PC-3 (cell line): Measurements from ENCODE around the gene TMEM51. TPM values are rescaled to one million over a fixed set of nuclear protein-coding genes. Genes with fewer than 3 reads are reported as not detected.

Source experiments
- ATAC-seq: fragments of 200-7000 bp; cut with Tn5 transposase; 2 replicates; pipeline ENCODE4 v1.9.1; 2020; ENCODE audit warnings: mild to moderate bottlenecking, moderate library complexity
- BruUV-seq: library from RNA; stranded (reverse); fragments of 400-500 nt; replicated peaks from 2 replicates; lab custom pipeline; 2021; lab: Mats Ljungman, UMichigan
- CTCF ChIA-PET: fragments of 300-600 bp; sonication (Branson Sonifier 250); formaldehyde crosslinking; loops from one replicate; lab custom pipeline; 2022; ENCODE audit warnings: antibody characterized with exemption; lab: Charles Lee
- POLR2A ChIA-PET: fragments of 300-600 bp; sonication (Branson Sonifier 250); formaldehyde crosslinking; loops from one replicate; lab custom pipeline; 2022; ENCODE audit warnings: antibody characterized with exemption; ENCODE audit not compliant: unreplicated experiment; lab: Charles Lee
- DNase-seq: peaks from one replicate; pipeline ENCODE4 v3.0.0-alpha.2; 2015
- H2AFZ ChIP-seq: fragments of 300-600 bp; sonication (generic); 2 replicates; pipeline ENCODE4 v1.6.0; 2016; ENCODE audit warnings: antibody characterized with exemption, low read length
- H3F3A ChIP-seq: fragments of 300-600 bp; sonication (generic); one replicate; pipeline ENCODE4 v1.6.0; 2017; ENCODE audit warnings: antibody characterized with exemption, low read length, control low read depth, mild to moderate bottlenecking; ENCODE audit not compliant: unreplicated experiment
- H3K27ac ChIP-seq: fragments of 300-600 bp; sonication (generic); 2 replicates; pipeline ENCODE4 v1.5.1; 2016; ENCODE audit warnings: mild to moderate bottlenecking, low read length
- H3K27me3 ChIP-seq: fragments of 300-600 bp; sonication (generic); 2 replicates; pipeline ENCODE4 v1.6.1; 2016; ENCODE audit warnings: low read length, mixed read lengths
- H3K36me3 ChIP-seq: fragments of 300-600 bp; sonication (generic); 2 replicates; pipeline ENCODE4 v1.6.1; 2016; ENCODE audit warnings: low read depth, mixed run types, low read length, mixed read lengths
- H3K4me1 ChIP-seq: fragments of 300-600 bp; sonication (generic); 2 replicates; pipeline ENCODE4 v1.5.1; 2016; ENCODE audit warnings: low read length; ENCODE audit not compliant: insufficient read depth
- H3K4me2 ChIP-seq: fragments of 300-600 bp; sonication (generic); 2 replicates; pipeline ENCODE4 v1.6.0; 2016; ENCODE audit warnings: low read length
- H3K4me3 ChIP-seq: fragments of 300-600 bp; sonication (generic); 2 replicates; pipeline ENCODE4 v1.5.1; 2016; ENCODE audit warnings: mild to moderate bottlenecking, low read length, mixed read lengths
- H3K79me2 ChIP-seq: fragments of 300-600 bp; sonication (generic); 2 replicates; pipeline ENCODE4 v1.6.1; 2017; ENCODE audit warnings: low read length, mixed read lengths
- H3K9ac ChIP-seq: fragments of 300-600 bp; sonication (generic); 2 replicates; pipeline ENCODE4 v1.6.0; 2016; ENCODE audit warnings: mild to moderate bottlenecking, low read length
- H3K9me2 ChIP-seq: fragments of 300-600 bp; sonication (generic); replicated peaks from 2 replicates; pipeline ENCODE4 v1.6.1; 2016; ENCODE audit warnings: mixed run types, low read length, mixed read lengths
- H3K9me3 ChIP-seq: fragments of 300-600 bp; sonication (generic); 2 replicates; pipeline ENCODE4 v1.6.1; 2016; ENCODE audit warnings: low read length, mixed read lengths
- H4K20me1 ChIP-seq: fragments of 300-600 bp; sonication (generic); 2 replicates; pipeline ENCODE4 v1.6.1; 2016; ENCODE audit warnings: low read length, mixed read lengths
- CTCF ChIP-seq: fragments of 300-600 bp; sonication (generic); conservative IDR thresholded peaks from 2 replicates; pipeline ENCODE4 v1.5.1; 2017; ENCODE audit warnings: antibody characterized with exemption, low read depth, mild to moderate bottlenecking, low read length
- EZH2 ChIP-seq: fragments of 300-600 bp; sonication (generic); IDR thresholded peaks from one replicate; pipeline ENCODE4 v1.6.1; 2017; ENCODE audit warnings: antibody characterized with exemption, mild to moderate bottlenecking, low read length; ENCODE audit not compliant: unreplicated experiment
- EZH2phosphoT487 ChIP-seq: fragments of 300-600 bp; sonication (generic); IDR thresholded peaks from 2 replicates; pipeline ENCODE4 v1.6.1; 2018; ENCODE audit warnings: mild to moderate bottlenecking, antibody characterized with exemption, low read length, borderline replicate concordance
- intact Hi-C: fragments of 100-400 bp; cut with micrococcal nuclease; formaldehyde crosslinking; loops from 2 replicates; pipeline ENCODE4 v1.9.0; 2023
- total RNA-seq: library from RNA; depleted of rRNA; stranded (reverse); fragments of >200 nt; gene quantifications from 2 replicates; pipeline ENCODE4 v1.2.3, GENCODE V29; 2014

Gene TMEM51
- total RNA-seq, 1 experiment from 2014 or later: 20.8 TPM

GRCh38 chr1:15255582-15256149 is 102.1 kb downstream of the TMEM51 start:
- ATAC-seq (no peak), DNase-seq (no peak)
- no peaks in the 10 kb centered on the region for H3K27me3 ChIP-seq
- no peaks in the 10 kb centered on the region for H3K9me3 ChIP-seq
- H2AFZ ChIP-seq: no peak overlapping the region
- BruUV-seq: no TSS peak
- no peaks in the 10 kb centered on the region for H3F3A ChIP-seq
- H3K4me1 ChIP-seq: no peaks in the 10 kb centered on the region
- H3K9ac ChIP-seq: no peak overlapping the region
- ChIA-PET CTCF (interaction anchor here (0.6 kb wide), 1 partner anchor 77 kb away, joined by 18 read pairs; no protein-coding TSS in a partner anchor), POLR2A (no interaction called here)
- H3K4me3 ChIP-seq: no peak overlapping the region
- H4K20me1 ChIP-seq: no peaks in the 10 kb centered on the region
- intact Hi-C loops: no loop called here
- no peak for TF ChIP-seq EZH2
- no peaks in the 10 kb centered on the region for H3K9me2 ChIP-seq
- no peak overlapping the region for H3K4me2 ChIP-seq
- no peaks in the 10 kb centered on the region for H3K79me2 ChIP-seq
- no peak overlapping the region for H3K27ac ChIP-seq
- no peaks in the 10 kb centered on the region for H3K36me3 ChIP-seq

DNA sequence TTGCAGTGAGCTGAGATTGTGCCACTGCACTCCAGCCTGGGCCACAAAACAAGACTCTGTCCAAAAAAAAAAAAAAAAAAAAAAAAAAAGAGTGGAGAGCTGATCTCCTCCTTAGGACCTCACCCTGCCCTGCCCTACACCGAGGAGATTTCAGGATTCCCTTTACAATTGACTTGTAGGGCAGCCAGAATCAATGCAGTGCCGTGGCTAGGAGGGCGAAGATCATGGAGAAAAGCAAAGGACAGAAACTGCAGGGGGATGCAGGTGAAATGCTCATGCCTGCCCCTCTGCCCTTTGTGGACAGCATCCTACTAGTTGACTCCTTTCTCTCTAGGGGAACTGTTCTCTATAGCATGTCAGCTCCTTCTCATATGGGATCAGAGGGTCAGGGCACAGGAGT is 103.0 kb downstream of the TMEM51 start:
- Histone ChIP-seq H3K27me3 (no peaks in the 10 kb centered on the region), H3K4me3 (no peak overlapping the region), H3K9me2 (no peaks in the 10 kb centered on the region), H3K9me3 (no peaks in the 10 kb centered on the region), H3K4me2 (no peak overlapping the region), H3K4me1 (no peaks in the 10 kb centered on the region), H3K36me3 (no peaks in the 10 kb centered on the region), H3K79me2 (no peaks in the 10 kb centered on the region), H3K27ac (no peak overlapping the region), H3K9ac (no peak overlapping the region), H2AFZ (no peak overlapping the region), H3F3A (no peaks in the 10 kb centered on the region), H4K20me1 (no peaks in the 10 kb centered on the region)
- TF ChIP-seq CTCF (no peak), EZH2 (no peak), EZH2phosphoT487 (no peak)
- BruUV-seq: no TSS peak
- no peak for DNase-seq
- ChIA-PET CTCF (interaction anchor here (0.6 kb wide), 2 partner anchors 13 to 78 kb away, joined by 11 to 18 read pairs; no protein-coding TSS in a partner anchor), POLR2A (no interaction called here)
- no peak for ATAC-seq
- intact Hi-C loops: no loop called here

DNA sequence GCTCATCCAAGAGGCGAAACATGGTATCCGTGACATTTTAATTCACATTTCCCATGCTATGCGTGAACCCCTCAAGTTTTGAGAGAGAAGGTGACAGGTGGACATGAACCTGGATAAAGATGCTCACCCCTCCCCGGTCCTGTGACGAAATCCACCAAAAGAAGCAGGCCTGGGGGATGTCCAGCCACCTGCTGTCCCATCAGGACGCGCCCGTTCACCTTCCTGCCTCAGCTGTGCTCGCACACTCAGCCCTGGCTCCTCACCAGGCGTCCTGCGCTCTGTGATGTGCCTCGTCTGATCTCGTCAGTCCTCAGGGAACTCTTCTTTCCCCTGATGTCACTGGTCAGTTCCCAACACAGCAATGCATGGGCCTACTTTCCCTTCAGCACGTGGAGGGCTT is 103.8 kb downstream of the TMEM51 start:
- Histone ChIP-seq H2AFZ (no peak overlapping the region), H3K79me2 (no peaks in the 10 kb centered on the region), H3K4me3 (no peak overlapping the region), H3K4me1 (no peaks in the 10 kb centered on the region), H3K9me3 (no peaks in the 10 kb centered on the region), H3K36me3 (no peaks in the 10 kb centered on the region), H3K9me2 (no peaks in the 10 kb centered on the region), H3K4me2 (no peak overlapping the region), H3K9ac (no peak overlapping the region), H4K20me1 (no peaks in the 10 kb centered on the region), H3K27ac (no peak overlapping the region), H3K27me3 (no peaks in the 10 kb centered on the region), H3F3A (no peaks in the 10 kb centered on the region)
- BruUV-seq: no TSS peak
- ATAC-seq: no peak
- TF ChIP-seq CTCF (no peak), EZH2phosphoT487 (no peak), EZH2 (no peak)
- intact Hi-C loops: no loop called here
- POLR2A ChIA-PET: no interaction called here
- CTCF ChIA-PET: no interaction called here
- no peak for DNase-seq
